ENCODE results near the gene WRAP73.

- TF ChIP-seq CTCF (IDR thresholded peaks at IDR 0.05) = no peak
- no peak for TF ChIP-seq POLR2A (IDR thresholded peaks at IDR 0.05)
- TF ChIP-seq POLR2AphosphoS5 (IDR thresholded peaks at IDR 0.05) = no peak
- TF ChIP-seq EP300 (IDR thresholded peaks at IDR 0.05) = no peak
Observed at GRCh38 chr1:3652548-3653285, 2.8 kb upstream of the WRAP73 start.
